DOHH2 (cell line): ENCODE results near the gene TMEM171.

Source experiments
- H3F3A ChIP-seq: fragments of 200-600 bp; sonication (generic), shearing (Covaris generic); 2 replicates; pipeline ENCODE4 v1.6.0; 2016; ENCODE audit warnings: antibody characterized with exemption, mild to moderate bottlenecking; ENCODE audit not compliant: control insufficient read depth, insufficient read depth
- H3K27ac ChIP-seq: fragments of 200-600 bp; sonication (generic); 2 replicates; pipeline ENCODE4 v1.5.1; 2014; ENCODE audit warnings: low read depth, mild to moderate bottlenecking, low read length, moderate library complexity
- H3K27me3 ChIP-seq: fragments of 200-600 bp; sonication (generic); 2 replicates; pipeline ENCODE4 v1.6.1; 2014; ENCODE audit warnings: mild to moderate bottlenecking, low read length, mixed read lengths; ENCODE audit not compliant: control insufficient read depth
- H3K36me3 ChIP-seq: fragments of 200-600 bp; sonication (generic); 2 replicates; pipeline ENCODE4 v1.6.1; 2014; ENCODE audit warnings: mild to moderate bottlenecking, low read length, moderate library complexity, mixed read lengths; ENCODE audit not compliant: control insufficient read depth
- H3K4me1 ChIP-seq: fragments of 200-600 bp; sonication (generic); 2 replicates; pipeline ENCODE4 v1.6.1; 2014; ENCODE audit warnings: mild to moderate bottlenecking, low read length, mixed read lengths; ENCODE audit not compliant: control insufficient read depth
- H3K4me2 ChIP-seq: fragments of 200-600 bp; sonication (generic); 2 replicates; pipeline ENCODE4 v1.6.0; 2014; ENCODE audit warnings: mild to moderate bottlenecking, low read length, moderate library complexity
- H3K4me3 ChIP-seq: fragments of 200-600 bp; sonication (generic); 2 replicates; pipeline ENCODE4 v1.5.1; 2014; ENCODE audit warnings: mild to moderate bottlenecking, low read length, mixed read lengths
- H3K79me2 ChIP-seq: fragments of 200-600 bp; sonication (generic); 2 replicates; pipeline ENCODE4 v1.6.1; 2014; ENCODE audit warnings: mild to moderate bottlenecking, low read length, mixed read lengths; ENCODE audit not compliant: control insufficient read depth
- H3K9me2 ChIP-seq: fragments of 200-600 bp; sonication (generic); replicated peaks from 2 replicates; pipeline ENCODE4 v1.6.1; 2014; ENCODE audit warnings: mild to moderate bottlenecking, low read length, mixed read lengths; ENCODE audit not compliant: control insufficient read depth
- H3K9me3 ChIP-seq: fragments of 200-600 bp; sonication (generic); 2 replicates; pipeline ENCODE4 v1.6.1; 2014; ENCODE audit warnings: antibody characterized with exemption, low read length, mixed read lengths; ENCODE audit not compliant: control insufficient read depth, insufficient read depth
- H4K20me1 ChIP-seq: fragments of 200-600 bp; sonication (generic); 2 replicates; pipeline ENCODE4 v1.6.0; 2014; ENCODE audit warnings: low read depth, mild to moderate bottlenecking, antibody characterized with exemption, low read length, moderate library complexity; ENCODE audit not compliant: control insufficient read depth, insufficient read depth
- EZH2phosphoT487 ChIP-seq: fragments of 200-600 bp; sonication (generic); IDR thresholded peaks from 2 replicates; pipeline ENCODE4 v1.6.1; 2017; ENCODE audit warnings: borderline replicate concordance, mild to moderate bottlenecking, antibody characterized with exemption, low read length, moderate library complexity, mixed read lengths
- TF ChIP-seq, protein P1 (sequence below): fragments of 200-600 bp; sonication (generic); IDR thresholded peaks from one replicate; pipeline ENCODE4 v1.5.1; 2014; ENCODE audit warnings: antibody characterized with exemption, mild to moderate bottlenecking, low read depth, low read length; ENCODE audit not compliant: poor library complexity, severe bottlenecking

TMEM171 gene

DNA sequence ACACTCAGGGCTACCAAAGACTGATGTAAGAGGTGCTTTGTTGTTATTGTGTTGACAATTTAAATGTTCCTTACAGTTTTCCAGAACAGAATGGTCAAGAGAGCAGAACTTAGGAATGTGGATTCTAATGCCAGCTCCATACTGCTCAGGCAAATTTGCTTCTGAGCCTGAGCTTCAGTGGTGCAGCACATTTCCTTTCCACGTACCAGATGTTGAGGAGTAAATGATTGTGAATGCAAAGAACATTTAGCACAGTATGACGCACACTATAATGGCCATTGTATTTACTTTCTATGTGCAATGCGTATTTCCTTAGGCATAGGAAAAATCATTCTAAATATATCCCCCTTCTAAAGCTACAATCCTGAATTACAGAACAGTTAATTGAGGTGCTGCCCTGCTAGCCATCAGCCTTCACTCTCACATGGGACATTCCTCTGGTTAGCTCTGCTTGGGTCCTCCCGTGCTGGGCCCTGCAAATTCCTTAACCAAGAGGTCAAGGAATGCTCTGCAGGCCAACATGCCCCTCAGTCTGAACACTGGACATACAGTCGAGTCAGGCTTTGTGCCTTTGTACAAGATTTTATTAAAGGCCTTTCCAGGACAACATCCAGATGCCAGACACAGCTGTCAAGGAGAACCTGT is 31.5 kb downstream of the TMEM171 start:
- no peak for TF ChIP-seq EZH2phosphoT487
- TF ChIP-seq, protein P1, sequence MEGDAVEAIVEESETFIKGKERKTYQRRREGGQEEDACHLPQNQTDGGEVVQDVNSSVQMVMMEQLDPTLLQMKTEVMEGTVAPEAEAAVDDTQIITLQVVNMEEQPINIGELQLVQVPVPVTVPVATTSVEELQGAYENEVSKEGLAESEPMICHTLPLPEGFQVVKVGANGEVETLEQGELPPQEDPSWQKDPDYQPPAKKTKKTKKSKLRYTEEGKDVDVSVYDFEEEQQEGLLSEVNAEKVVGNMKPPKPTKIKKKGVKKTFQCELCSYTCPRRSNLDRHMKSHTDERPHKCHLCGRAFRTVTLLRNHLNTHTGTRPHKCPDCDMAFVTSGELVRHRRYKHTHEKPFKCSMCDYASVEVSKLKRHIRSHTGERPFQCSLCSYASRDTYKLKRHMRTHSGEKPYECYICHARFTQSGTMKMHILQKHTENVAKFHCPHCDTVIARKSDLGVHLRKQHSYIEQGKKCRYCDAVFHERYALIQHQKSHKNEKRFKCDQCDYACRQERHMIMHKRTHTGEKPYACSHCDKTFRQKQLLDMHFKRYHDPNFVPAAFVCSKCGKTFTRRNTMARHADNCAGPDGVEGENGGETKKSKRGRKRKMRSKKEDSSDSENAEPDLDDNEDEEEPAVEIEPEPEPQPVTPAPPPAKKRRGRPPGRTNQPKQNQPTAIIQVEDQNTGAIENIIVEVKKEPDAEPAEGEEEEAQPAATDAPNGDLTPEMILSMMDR: no peak
- Histone ChIP-seq H3K4me3 (no peak overlapping the region), H3K9me3 (no peaks in the 10 kb centered on the region), H3K27me3 (no peaks in the 10 kb centered on the region), H3K36me3 (no peaks in the 10 kb centered on the region), H3F3A (0 out of 2 replicates have a peak, but pooled peaks cover 5% of the 10 kb centered on the region), H3K27ac (no peak overlapping the region), H3K79me2 (no peaks in the 10 kb centered on the region), H4K20me1 (no peaks in the 10 kb centered on the region), H3K9me2 (no peaks in the 10 kb centered on the region), H3K4me2 (peak overlapping the region; percentile 42; the same call in 1 of the 2 replicates), H3K4me1 (peaks cover 64% of the 10 kb centered on the region)

DNA sequence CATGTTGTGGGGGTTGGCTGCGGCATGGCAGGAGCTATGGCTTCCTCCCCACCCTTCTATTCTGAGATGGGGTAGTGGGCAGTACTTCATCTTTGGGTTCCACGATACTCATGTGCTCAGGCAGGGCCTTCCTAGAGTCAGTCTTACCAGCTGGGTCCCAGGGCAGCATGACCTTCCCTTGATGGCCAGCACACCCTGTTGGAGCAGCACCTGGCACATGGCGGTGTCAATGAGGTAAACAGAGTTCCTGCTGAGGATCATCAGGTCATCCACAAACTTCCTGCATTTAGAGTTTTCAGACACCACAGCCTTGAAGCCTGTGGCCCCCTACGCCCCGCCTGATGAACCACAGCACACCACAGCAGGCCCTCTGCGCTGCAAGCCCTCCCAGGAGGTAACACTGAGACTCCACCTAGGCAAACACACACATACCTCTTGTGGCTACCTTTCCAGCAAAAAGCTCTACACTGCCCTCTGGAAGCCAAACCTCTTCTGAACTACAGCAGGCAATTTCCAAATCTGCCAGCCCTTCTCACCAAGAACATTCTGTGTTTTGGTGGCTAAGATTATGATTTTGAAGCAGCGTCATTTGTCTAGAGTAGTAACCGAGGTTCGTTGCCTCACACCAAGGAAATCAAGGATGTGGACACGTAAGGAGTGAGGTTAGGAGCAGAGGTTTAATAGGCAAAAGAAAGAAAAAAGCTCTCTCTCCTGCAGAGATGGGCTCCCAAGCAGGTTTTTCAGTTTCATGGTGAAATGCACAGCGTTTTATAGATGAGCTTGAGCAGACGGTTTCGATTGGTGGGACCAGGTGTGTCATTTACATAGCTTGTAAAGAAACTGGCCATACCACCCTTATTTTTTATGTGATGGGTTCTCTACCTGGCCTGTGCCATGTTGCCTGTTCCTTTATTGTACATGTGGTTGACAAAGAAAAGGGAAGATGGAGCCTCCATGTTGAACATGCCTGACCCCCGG is 32.3 kb downstream of the TMEM171 start:
- Histone ChIP-seq H3K4me1 (peaks cover 72% of the 10 kb centered on the region), H3K4me2 (peak overlapping the region; percentile 42), H3K79me2 (no peaks in the 10 kb centered on the region), H3K4me3 (peak overlapping the region; percentile 29), H3K9me3 (no peaks in the 10 kb centered on the region), H4K20me1 (no peaks in the 10 kb centered on the region), H3K9me2 (no peaks in the 10 kb centered on the region), H3K27ac (peak overlapping the region; percentile 8; the same call in 1 of the 2 replicates), H3K36me3 (no peaks in the 10 kb centered on the region), H3K27me3 (no peaks in the 10 kb centered on the region), H3F3A (0 out of 2 replicates have a peak, but pooled peaks cover 5% of the 10 kb centered on the region)
- TF ChIP-seq EZH2phosphoT487: no peak
- TF ChIP-seq, protein P1: peak; percentile 29

- H3K36me3 ChIP-seq: no peaks in the 10 kb centered on the region
- no peaks in the 10 kb centered on the region for H3K79me2 ChIP-seq
- H3K9me3 ChIP-seq: no peaks in the 10 kb centered on the region
- H3K4me3 ChIP-seq: peak overlapping the region; percentile 29
- H3F3A ChIP-seq: 0 out of 2 replicates have a peak, but pooled peaks cover 5% of the 10 kb centered on the region
- peaks cover 80% of the 10 kb centered on the region for H3K4me1 ChIP-seq
- H3K27me3 ChIP-seq: no peaks in the 10 kb centered on the region
- no peaks in the 10 kb centered on the region for H4K20me1 ChIP-seq
- TF ChIP-seq, protein P1: no peak
- TF ChIP-seq EZH2phosphoT487: no peak
- no peaks in the 10 kb centered on the region for H3K9me2 ChIP-seq
- H3K27ac ChIP-seq: peak overlapping the region; percentile 8; the same call in 1 of the 2 replicates
- H3K4me2 ChIP-seq: peak overlapping the region; percentile 42
Observed at GRCh38 chr5:73153513-73153912, 33.1 kb downstream of the TMEM171 start.
